Left lung (tissue), 10 donors: Measurements from ENCODE around the gene ANTXR1. TPM values are rescaled to one million over a fixed set of nuclear protein-coding genes. Genes with fewer than 3 reads are reported as not detected.

Experiments
- ATAC-seq: fragments of 200-7000 bp; cut with Tn5 transposase; one replicate; pipeline ENCODE4 v1.9.1; 2020; ENCODE audit warnings: moderate library complexity
- DNase-seq, 4 donors: peaks; one replicate each; pipeline ENCODE4 v3.0.0-alpha.2; 2013 to 2020
- H3K27ac ChIP-seq, 2 donors: fragments of 200-600 bp; sonication (generic) in 1 of 2; one replicate each; pipeline versions ENCODE4 v1.5.0 to v1.8.0; 2020 to 2021
- H3K27me3 ChIP-seq, 2 donors: fragments of 200-600 bp; sonication (generic) in 1 of 2; one replicate each; pipeline versions ENCODE4 v1.5.0 to v1.8.0; 2020 to 2021
- H3K36me3 ChIP-seq, 2 donors: fragments of 200-600 bp; sonication (generic) in 1 of 2; one replicate each; pipeline versions ENCODE4 v1.5.0 to v1.8.0; 2020 to 2021
- H3K4me1 ChIP-seq, 2 donors: fragments of 200-600 bp; one replicate each; pipeline ENCODE4 v1.8.0; 2021
- H3K4me3 ChIP-seq, 2 donors: fragments of 200-600 bp; sonication (generic) in 1 of 2; one replicate each; pipeline versions ENCODE4 v1.5.0 to v1.8.0; 2020 to 2021; ENCODE audit warnings: mild to moderate bottlenecking in 1 of 2
- H3K9me3 ChIP-seq, 2 donors: fragments of 200-600 bp; sonication (generic) in 1 of 2; one replicate each; pipeline versions ENCODE4 v1.5.0 to v1.8.0; 2020 to 2021
- CTCF ChIP-seq, 2 donors: fragments of 200-600 bp; sonication (generic) in 1 of 2; IDR thresholded peaks; one replicate each; pipeline versions ENCODE4 v1.5.0 to v1.8.0; 2021; ENCODE audit warnings: antibody characterized with exemption in 2 of 2
- intact Hi-C, 2 donors: fragments of 100-400 bp; cut with DNase I; formaldehyde crosslinking; loops; one replicate each; pipeline versions ENCODE4 v1.11.2 to v1.14.2; 2022
- polyA plus RNA-seq, 6 donors: library from polyadenylated mRNA; unstranded; fragments of 120-200 nt; gene quantifications; one replicate each; pipeline ENCODE4 v1.2.1, GENCODE V29; 2013; ENCODE audit not compliant: insufficient read length in 6 of 6
- total RNA-seq, 2 donors: library from RNA; stranded (reverse); fragmentation: NEBNext Ultra II Directional; extraction: Animal tissue kit (Norgen Biotek cat#: 25700); gene quantifications; one replicate each; pipeline ENCODE4 v1.2.1, GENCODE V29; 2021
- donor health status: DM: no; HTN: yes; CAD: no.
- donor health status: DM: no; HTN: no; CAD: no.

Gene ANTXR1
- total and polyA plus RNA-seq, 8 donors = 70.2 to 115 (median 87.3) TPM

- TF ChIP-seq CTCF (IDR thresholded peaks at IDR 0.05) = no peak
- DNase-seq (no peak), ATAC-seq (no peak)
- no peaks in the 10 kb centered on the region for H3K27me3 ChIP-seq
- H3K4me1 ChIP-seq = no peaks in the 10 kb centered on the region
- intact Hi-C loops = no loop called here
- no peak overlapping the region for H3K4me3 ChIP-seq
- no peak overlapping the region for H3K27ac ChIP-seq
- H3K9me3 ChIP-seq = no peaks in the 10 kb centered on the region
- no peaks in the 10 kb centered on the region for H3K36me3 ChIP-seq
Measured at GRCh38 chr2:68977453-68977852, 35.5 kb upstream of the ANTXR1 start.

- intact Hi-C loops = no loop called here
- no peak for TF ChIP-seq CTCF (IDR thresholded peaks at IDR 0.05)
- Histone ChIP-seq H3K36me3 (no peaks in the 10 kb centered on the region), H3K4me3 (no peak overlapping the region), H3K27ac (no peak overlapping the region), H3K9me3 (no peaks in the 10 kb centered on the region), H3K4me1 (no peaks in the 10 kb centered on the region), H3K27me3 (no peaks in the 10 kb centered on the region)
- DNase-seq (no peak), ATAC-seq (no peak)
Measured at GRCh38 chr2:68978098-68978497, 34.9 kb upstream of the ANTXR1 start.

- Histone ChIP-seq H3K4me3 (no peak overlapping the region), H3K27me3 (no peaks in the 10 kb centered on the region), H3K4me1 (no peaks in the 10 kb centered on the region), H3K9me3 (no peaks in the 10 kb centered on the region), H3K36me3 (no peaks in the 10 kb centered on the region), H3K27ac (no peak overlapping the region)
- DNase-seq (peak in 1 of 4 donors; percentile 21), ATAC-seq (peak; percentile 91)
- TF ChIP-seq CTCF (IDR thresholded peaks at IDR 0.05) = no peak
- intact Hi-C loops = no loop called here
Measured at GRCh38 chr2:68980956-68981355, 32.0 kb upstream of the ANTXR1 start.

GRCh38 chr2:68987021-68987503 is 25.9 kb upstream of the ANTXR1 start:
- H3K27me3 ChIP-seq = no peaks in the 10 kb centered on the region
- intact Hi-C loops = no loop called here
- no peak for TF ChIP-seq CTCF (IDR thresholded peaks at IDR 0.05)
- no peaks in the 10 kb centered on the region for H3K9me3 ChIP-seq
- H3K36me3 ChIP-seq = no peaks in the 10 kb centered on the region
- DNase-seq = no peak
- no peak for ATAC-seq
- no peaks in the 10 kb centered on the region for H3K4me1 ChIP-seq
- H3K27ac ChIP-seq = no peak overlapping the region
- H3K4me3 ChIP-seq = no peak overlapping the region

- DNase-seq (no peak), ATAC-seq (no peak)
- no peaks in the 10 kb centered on the region for H3K27me3 ChIP-seq
- H3K27ac ChIP-seq = no peak overlapping the region
- H3K4me3 ChIP-seq = no peak overlapping the region
- no peaks in the 10 kb centered on the region for H3K36me3 ChIP-seq
- no peaks in the 10 kb centered on the region for H3K9me3 ChIP-seq
- no peaks in the 10 kb centered on the region for H3K4me1 ChIP-seq
- no peak for TF ChIP-seq CTCF (IDR thresholded peaks at IDR 0.05)
- intact Hi-C loops = no loop called here
Measured at GRCh38 chr2:68989035-68989434, 23.9 kb upstream of the ANTXR1 start.
